NOMO-1 treated with dmso at 0.1 percent for 144 hours (cell line): ENCODE data around the gene RXFP3.
"Not testable (repeated sequence)": the region's sequence is repeated elsewhere in the genome, so short reads cannot be mapped to it uniquely, and the experiment has no call there.

ENCODE experiments used
- DNase-seq: peaks from one replicate; lab custom pipeline; 2025; ENCODE audit not compliant: unreplicated experiment; lab: John Stamatoyannopoulos, UW

The RXFP3 gene, protein sequence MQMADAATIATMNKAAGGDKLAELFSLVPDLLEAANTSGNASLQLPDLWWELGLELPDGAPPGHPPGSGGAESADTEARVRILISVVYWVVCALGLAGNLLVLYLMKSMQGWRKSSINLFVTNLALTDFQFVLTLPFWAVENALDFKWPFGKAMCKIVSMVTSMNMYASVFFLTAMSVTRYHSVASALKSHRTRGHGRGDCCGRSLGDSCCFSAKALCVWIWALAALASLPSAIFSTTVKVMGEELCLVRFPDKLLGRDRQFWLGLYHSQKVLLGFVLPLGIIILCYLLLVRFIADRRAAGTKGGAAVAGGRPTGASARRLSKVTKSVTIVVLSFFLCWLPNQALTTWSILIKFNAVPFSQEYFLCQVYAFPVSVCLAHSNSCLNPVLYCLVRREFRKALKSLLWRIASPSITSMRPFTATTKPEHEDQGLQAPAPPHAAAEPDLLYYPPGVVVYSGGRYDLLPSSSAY

DNA sequence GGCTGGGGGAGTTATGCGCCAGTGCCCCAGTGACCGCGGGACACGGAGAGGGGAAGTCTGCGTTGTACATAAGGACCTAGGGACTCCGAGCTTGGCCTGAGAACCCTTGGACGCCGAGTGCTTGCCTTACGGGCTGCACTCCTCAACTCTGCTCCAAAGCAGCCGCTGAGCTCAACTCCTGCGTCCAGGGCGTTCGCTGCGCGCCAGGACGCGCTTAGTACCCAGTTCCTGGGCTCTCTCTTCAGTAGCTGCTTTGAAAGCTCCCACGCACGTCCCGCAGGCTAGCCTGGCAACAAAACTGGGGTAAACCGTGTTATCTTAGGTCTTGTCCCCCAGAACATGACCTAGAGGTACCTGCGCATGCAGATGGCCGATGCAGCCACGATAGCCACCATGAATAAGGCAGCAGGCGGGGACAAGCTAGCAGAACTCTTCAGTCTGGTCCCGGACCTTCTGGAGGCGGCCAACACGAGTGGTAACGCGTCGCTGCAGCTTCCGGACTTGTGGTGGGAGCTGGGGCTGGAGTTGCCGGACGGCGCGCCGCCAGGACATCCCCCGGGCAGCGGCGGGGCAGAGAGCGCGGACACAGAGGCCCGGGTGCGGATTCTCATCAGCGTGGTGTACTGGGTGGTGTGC lies at the start of gene RXFP3:
Gene RXFP3, plus strand, starts transcription at position 6 of the 636 bp plus-strand sequence. Its CDS starts 355 bp downstream, at position 361.
- no peak for DNase-seq

DNA sequence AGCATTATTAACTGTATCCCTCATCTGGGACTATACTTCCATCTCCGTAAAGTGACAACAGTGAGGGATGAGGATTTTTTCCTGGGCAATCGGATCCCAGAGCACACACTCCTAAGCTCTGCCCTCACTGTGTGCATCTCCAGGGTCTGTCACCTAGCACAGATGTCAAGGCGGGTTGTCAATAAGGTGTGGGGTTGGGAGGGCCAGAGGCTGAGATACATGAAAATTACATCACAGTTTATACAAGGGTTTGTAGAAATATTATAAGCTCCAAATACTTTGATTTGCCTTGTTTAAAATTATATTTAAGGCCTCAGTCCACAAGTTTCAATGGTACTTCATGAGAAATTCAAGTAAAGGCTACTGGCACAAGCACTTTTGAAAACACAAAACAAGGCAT lies 48.9 kb upstream of the RXFP3 start:
- no peak for DNase-seq

DNA sequence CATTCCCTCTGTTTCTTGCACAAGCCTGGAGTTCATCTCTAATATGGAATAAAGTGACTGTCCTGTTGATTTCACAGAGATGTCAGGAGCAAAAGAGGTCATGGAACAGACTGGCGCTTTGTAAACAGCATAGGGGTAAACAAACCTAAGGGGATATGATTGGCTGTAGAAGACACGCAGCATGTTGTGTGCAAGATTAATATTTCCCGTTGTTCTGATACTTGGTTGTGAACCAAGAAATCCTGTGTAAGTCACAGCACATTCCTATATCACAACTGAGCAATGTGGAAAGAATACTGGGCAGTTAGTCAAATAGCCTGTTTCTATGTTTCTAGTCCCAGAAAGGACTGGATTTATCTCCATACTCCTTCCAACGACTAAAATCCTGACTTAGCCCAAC lies 47.6 kb upstream of the RXFP3 start:
- DNase-seq, result no peak

DNA sequence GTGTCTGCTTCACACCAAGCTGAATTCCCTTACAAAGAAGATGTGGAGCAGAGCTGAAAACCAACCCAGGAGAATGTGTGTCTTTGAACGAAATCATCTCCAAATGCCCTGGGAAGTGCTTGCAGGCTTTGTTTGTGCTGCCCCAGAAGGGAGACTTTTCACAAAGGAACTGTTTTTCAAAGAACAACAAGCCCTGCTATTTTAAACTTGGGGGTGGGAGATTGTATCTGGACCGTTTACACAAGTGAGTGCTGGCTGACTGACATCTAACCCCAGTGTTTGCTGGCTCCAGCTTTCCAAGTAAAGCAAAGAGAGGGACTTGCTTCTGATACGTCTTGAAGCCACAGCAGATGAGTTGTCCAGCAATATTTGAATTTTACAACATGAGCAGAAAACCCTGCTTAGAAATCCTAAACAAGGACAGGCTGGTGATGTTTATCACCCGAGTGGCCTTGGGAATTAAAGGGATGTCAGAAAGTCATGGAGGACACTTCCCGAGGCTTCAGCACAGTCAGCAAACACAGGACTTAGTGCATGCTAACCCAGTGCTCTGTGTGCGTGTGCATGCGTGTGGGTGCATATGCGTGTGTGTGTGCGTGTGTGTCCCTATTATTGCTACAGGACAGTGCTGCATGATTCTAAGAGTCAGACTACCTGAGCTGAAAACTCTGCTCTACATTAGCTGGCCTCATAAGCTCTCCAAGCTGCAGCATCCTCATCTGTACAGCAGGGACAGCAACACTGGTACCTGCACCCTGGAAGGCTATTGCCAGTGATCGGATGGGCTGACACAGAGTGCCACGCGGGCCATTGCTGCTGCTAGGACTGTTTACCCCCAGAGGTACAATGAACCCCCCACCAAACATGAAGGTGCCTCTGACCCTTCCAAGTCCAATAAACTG lies 45.8 kb upstream of the RXFP3 start:
- DNase-seq, result no peak

DNA sequence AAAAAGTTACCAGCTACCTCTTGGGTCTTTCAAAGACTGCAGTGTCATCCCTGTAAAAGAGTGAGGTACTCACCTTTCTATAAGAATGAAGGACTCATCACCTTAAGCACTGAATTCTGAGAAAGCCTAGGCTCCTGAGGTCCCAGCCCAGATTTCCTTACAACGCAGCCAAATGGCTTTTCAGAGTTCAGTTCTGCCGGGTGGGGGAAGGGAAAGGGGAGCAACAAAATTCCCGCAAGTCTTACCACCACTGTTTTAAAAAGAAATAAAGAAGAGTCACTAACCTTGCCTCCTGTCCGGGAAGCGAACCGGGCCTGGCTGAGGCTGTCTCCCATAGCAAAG lies 44.8 kb upstream of the RXFP3 start:
- DNase-seq, result no peak

DNA sequence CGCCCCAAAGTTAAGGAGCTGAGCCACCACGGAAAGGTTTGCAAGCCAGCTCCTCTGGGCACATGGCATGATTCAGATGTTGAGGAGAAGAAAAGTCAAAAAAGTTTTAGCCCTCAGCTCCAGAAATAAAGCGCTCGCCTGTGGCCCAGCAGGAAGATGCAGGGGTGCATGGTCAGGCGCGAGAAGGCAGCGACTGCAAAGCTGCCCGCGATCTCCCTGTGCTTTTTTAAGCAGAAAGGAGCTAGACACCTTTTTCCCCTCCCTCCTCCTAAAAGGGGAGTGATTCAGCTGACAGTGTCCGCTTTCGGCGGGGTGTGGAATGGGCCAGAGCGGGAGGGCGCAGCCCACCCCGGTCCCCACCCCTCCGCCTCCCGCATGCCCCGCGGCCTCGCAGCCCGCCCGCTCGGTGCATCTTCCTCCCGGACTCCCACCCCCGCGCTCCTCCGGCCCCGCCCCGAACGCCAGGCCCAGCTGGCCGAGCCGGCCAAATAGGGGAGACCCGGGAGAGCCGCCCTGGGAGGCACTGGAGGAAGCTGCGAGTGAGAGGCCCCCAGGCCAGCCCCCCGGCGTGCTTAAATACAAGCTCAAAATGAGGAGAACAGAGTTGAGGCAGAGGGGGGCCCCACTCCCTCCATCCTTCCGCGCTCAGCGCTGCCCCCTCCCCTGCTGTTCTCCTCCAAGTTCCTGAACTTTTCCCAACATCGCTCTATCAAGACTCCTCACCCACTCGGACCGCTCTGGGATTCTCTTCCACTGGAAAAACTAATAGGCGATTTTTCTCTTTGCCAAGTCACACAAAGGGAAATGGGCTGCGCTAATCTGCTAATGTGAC lies 44.2 kb upstream of the RXFP3 start, which contains the start of gene ADAMTS12:
Gene ADAMTS12, minus strand, starts transcription at position 203 of the 832 bp plus-strand sequence. Its CDS starts 134 bp downstream, at position 69.
- DNase-seq, result no peak

DNA sequence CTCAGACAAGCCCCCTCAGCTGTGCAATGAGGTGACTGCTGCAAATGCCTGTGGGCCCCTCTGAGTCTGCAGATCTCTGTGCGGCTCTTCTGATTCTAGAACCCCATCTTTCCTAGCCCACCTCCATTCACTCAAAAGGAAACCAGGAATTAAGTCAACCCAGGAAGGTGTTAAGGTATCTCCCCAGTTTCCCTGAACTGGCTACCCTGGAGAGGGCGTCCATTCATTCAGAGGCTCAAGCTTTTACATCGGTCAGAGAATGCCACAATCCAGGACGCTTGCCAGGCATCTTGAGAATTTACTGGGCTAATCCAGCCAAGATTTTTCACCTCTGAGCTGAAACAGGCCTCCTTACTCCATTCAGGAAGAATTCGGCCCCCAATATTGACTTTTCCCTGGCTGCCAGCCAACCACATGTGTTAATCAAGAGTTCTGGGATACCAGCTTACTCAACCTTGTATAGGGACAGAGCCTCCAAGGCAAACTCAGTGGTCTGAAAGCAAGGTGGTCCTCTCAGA lies 43.5 kb upstream of the RXFP3 start:
- DNase-seq, result no peak

DNA sequence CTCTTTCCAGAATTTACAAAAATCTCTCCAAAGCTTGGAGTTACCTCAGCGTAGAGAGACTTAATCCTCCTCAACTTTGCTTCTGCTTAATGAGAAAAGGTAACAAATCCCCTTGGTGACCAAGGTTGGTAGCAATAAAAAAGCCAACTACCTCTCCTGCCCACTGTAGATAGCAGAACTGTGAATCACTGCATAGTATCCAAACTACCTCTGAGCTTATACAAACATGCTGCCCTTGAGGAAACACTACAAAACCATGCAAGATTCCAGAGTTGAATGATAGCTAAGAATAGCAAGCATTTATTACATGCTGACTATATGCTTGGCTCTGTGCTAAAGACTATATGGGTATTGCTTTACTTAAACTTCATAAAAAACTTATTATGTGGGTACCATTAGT lies 41.6 kb upstream of the RXFP3 start:
- no peak for DNase-seq

DNA sequence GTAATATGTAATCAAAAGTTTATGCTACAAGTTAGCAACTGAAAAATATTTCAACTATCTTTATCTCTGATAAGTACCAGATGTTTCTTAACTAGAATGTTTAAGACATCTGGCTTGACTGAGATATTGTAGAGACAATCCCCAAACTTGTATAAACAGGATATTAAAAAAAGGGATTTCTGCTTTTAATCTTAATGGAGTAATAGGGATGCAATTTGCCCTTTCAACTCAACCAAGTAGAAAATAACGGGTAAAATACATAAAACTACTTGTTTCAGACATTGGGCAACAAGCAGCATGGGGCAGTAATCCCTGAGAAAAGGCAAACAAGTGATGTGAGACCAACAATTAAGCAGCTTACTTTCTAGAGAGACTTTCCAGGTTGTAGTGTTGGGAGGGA lies 35.0 kb upstream of the RXFP3 start:
- DNase-seq, result no peak

DNA sequence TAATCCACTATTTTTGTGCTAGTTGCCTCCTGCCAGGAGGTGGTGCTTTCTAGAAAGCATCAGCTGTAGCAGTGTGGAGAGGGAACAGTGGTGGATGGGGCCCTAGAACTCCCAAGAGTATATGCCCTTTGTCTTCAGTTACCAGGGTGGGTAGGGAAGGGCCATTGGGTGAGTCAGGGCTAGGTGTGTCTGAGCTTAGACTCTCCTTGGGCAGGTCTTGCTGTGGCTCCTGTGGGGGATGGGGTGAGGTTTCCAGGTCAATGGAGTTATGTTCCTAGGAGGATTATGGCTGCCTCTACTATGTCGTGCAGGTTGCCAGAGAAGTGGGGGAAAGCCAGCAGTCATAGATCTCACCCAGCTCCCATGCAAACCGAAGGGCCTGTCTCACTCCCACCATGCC lies 33.1 kb upstream of the RXFP3 start:
- DNase-seq, result no peak

DNA sequence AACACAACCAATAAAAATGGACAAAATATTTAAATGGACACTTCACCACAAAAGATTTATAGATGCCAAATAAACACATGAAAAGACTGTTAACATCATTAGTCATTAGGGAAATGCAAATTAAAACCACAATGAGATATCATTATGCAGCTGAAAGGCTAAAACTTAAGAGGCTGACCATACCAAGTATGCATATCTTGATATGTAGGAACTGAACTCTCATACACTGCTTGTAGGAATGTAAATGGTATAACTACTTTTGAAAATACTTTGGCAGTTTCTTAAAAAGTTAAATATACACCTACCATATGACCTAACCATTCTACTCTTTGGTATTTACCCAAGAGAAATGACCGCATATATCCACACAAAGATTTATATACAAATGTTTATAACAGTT lies 30.8 kb upstream of the RXFP3 start:
- no peak for DNase-seq

DNA sequence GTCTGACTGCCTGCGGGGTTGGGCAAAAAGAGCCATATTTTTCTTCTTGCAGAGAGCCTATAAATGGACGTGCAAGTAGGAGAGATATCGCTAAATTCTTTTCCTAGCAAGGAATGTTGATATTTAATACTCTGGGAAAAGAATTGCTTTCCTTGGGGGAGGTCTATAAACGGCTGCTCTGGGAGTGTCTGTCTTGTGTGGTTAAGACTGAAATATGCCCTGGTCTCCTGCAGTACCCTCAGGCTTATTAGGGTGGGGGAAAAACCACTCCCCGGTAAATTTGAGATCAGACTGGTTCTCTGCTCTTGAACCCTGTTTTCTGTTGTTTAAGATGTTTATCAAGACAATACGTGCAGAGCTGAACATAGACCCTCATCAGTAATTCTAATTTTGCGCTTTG lies 29.9 kb upstream of the RXFP3 start:
- DNase-seq, result not testable (repeated sequence)

DNA sequence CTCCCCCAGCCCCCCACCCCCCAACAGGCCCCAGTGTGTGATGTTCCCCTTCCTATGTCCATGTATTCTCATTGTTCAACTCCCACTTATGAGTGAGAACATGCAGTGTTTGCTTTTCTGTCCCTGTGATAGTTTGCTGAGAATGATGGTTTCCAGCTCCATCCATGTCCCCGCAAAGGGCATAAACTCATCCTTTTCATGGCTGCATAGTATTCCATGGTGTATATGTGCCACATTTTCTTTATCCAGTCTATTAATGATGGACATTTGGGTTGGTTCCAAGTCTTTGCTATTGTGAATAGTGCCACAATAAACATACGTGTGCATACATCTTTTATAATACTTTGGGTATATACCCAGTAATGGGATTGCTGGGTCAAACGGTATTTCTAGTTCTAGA lies 21.3 kb upstream of the RXFP3 start:
- DNase-seq, result not testable (repeated sequence)

DNA sequence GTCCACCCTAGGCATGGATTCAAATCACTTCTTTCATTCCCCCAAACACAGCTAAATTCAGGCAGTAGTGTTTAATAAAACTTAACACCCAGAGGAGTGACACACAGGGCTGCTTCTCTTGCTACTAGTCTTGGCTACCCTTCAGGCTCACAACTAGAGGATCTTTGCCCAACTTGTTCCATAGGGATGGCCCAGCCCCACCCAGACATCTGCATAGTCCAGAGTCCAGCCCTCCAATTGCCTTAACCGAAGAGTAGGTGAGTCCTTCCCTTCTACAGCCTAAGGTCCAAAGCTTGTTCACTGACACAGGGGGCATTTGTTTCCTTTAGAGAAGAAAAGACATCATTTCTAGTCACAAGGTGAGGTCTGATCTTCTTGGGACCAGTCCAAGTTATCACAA lies 15.2 kb upstream of the RXFP3 start:
- no peak for DNase-seq

DNA sequence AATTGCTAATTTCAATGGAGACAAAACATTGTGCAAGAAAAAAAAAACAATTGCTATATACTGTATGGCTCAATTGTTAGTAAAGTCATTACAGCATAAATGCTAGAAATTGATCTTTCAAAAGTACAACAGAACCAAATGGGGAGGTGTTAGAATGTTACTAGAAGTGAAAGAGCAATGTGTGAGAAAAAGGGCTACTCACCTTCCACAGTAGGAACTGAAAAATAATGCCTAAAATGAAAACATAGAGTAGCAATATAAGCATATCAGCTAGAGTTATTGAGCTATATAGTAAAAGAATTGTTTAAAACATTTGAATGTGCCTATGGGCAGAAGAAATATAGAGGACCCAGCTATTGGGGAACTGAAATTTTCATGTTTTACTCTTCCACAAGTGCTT lies 10.9 kb upstream of the RXFP3 start:
- DNase-seq, result no peak

DNA sequence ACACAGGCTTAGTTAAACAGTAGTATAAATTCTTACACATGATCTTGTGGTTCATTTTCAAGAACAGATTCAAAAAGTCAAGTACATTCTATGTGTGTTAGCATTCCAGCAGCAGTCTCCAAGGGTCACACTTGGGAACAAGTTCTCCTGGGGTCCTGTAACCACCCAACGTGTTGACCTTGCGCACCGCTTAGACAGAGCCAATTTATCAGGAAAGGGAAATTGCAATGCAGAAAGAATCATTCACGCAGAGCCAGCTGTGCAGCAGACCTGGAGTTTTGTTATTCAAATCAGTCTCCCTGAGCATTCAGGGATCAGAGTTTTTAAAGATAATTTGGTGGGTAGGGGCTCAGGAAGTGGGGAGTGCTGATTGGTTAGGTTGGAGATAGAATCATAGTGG lies 8.5 kb upstream of the RXFP3 start:
- no peak for DNase-seq

DNA sequence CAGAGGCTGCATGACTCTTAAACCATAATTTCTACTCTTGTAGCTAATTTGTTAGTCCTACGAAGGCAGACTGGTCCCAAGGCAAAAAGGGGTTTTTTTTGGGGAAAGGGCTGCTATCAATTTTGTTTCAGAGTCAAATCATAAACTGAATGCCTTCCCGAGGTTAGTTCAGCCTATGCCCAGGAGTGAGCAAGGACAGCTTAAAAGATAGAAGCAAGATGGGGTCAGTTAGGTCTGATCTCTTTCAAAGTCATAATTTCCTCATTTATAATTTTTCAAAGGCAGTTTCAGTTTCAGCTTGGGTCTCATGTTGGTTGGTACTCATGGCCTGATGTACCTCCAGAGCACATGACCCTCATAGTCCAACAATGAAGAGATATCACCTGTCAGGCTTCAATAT lies 7.9 kb upstream of the RXFP3 start:
- no peak for DNase-seq

DNA sequence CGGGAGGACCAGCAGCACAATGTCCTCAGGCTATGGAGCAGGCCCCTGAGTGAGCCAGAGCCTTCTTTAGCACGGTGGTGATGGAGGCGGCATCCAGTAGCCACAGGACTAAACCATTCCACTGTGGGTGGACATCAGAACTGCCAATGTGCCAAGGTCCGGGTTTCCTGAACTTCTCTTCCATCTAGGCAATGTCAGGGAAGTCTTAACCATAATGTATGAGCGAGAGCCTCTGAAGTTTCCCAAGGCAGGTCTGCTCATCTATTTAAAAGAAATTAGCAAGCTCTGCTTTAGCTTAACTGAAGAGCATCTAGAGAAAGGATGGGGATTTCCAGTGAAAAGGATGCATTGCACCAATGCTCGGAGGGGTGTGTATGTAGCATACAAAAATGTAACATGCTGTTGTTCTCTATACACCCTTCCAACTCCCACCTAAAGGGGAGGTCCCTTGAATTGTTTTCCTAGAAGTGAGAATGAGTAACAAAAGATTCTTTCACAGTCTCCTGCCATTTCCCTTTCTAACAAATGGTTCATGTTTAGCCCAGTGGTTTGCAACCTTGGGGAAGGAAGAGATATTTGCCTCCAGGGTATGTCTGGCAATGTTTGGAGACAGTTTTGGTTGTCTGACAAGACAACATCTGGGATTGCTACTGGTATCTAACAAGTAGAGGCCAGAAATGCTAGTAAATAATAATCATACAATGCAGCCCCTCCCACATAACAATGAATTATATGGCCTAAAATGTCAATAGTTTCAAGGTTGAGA lies 6.1 kb upstream of the RXFP3 start:
- no peak for DNase-seq

DNA sequence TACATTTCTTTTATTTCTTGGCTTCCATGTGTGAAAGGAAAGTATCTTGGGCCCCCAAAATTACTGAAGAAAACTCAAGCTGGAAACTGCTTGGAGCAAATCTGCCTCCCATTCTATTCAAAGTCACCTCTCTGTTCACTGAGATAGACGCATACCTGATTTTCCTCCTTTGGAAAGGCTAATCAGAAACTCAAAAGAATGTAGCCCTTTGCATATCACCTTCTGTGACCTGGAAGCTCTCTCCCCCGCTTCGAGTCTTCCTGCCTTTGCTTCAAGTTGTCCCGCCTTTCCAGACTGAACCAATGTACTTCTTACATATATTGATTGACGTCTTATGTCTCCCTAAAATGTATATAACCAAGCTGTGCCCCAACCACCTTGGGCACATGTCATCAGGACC lies 5.0 kb upstream of the RXFP3 start:
- no peak for DNase-seq

DNA sequence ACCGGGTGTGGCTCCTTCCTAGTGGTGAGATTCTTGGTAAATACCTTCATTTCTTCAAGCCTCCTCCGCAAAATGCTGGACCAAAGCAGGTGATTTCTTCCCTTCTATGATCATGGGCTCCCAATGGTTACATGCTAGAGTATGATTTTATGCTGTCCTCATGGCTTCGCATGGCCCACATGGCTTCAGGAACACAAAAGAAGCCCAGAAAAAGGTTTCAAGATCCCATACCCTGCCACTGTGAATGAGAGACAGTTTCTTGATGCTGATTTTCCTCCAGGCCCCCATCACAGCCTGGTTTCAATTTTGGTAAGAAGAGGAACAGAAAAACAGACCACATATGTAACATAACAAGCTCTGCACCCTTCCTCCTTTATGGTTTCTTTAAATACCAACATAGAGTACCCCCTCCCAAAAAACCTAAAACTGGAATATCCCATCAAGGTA lies 2.4 kb upstream of the RXFP3 start:
- no peak for DNase-seq
